T-cell (primary cell): ENCODE data around the gene CNOT6L. TPM values are rescaled to one million over a fixed set of nuclear protein-coding genes. Genes with fewer than 3 reads are reported as not detected.

Experiments
- ATAC-seq, 4 experiments: fragments of 200-7000 bp in 3 of 4; fragments of 150-1000 bp in 1 of 4; cut with Tn5 transposase; replicated peaks in 1 of 4; 1 replicate in 3 of 4; 2 replicates in 1 of 4; pipeline ENCODE4 v1.10.0; 2021; ENCODE audit warnings: moderate library complexity in 3 of 4, mild to moderate bottlenecking in 2 of 4, moderate number of reproducible peaks in 1 of 4
- CTCF ChIA-PET, 2 donors: fragments of 300-600 bp; sonication (Branson Sonifier 250); formaldehyde crosslinking; loops; one replicate each; lab custom pipeline; 2022; ENCODE audit warnings: antibody characterized with exemption in 2 of 2; lab: Charles Lee
- POLR2A ChIA-PET, 2 donors: fragments of 300-600 bp; sonication (Branson Sonifier 250); formaldehyde crosslinking; loops; one replicate each; lab custom pipeline; 2022; ENCODE audit warnings: antibody characterized with exemption in 2 of 2; lab: Charles Lee
- DNase-seq, 35 experiments: peaks; one replicate each; pipeline versions ENCODE4 v3.0.0 to v3.0.0-alpha.2; 2013 to 2023
- H3K27ac ChIP-seq: one replicate; pipeline ENCODE4 v1.5.1; 2013; ENCODE audit warnings: low read length
- H3K27me3 ChIP-seq, 2 experiments: replicated peaks in 1 of 2; 1 replicate in 1 of 2; 2 replicates in 1 of 2; pipeline versions ENCODE4 v1.6.1 to v1.7.0; 2013; ENCODE audit warnings: low read length in 1 of 2, mixed read lengths in 1 of 2; ENCODE audit not compliant: control insufficient read depth in 2 of 2, insufficient read depth in 2 of 2; ENCODE audit errors: extremely low read depth in 1 of 2
- H3K36me3 ChIP-seq, 2 donors: 1 replicate in 1 of 2; 2 replicates in 1 of 2; pipeline versions ENCODE4 v1.6.1 to v1.7.0; 2013; ENCODE audit warnings: low read length in 1 of 2; ENCODE audit not compliant: control insufficient read depth in 2 of 2, insufficient read depth in 1 of 2; ENCODE audit errors: extremely low read depth in 1 of 2
- H3K4me1 ChIP-seq, 2 experiments: 1 replicate in 1 of 2; 2 replicates in 1 of 2; pipeline versions ENCODE4 v1.6.1 to v1.7.0; 2013; ENCODE audit warnings: low read length in 2 of 2, mixed read lengths in 1 of 2; ENCODE audit not compliant: insufficient read depth in 2 of 2, control insufficient read depth in 1 of 2; ENCODE audit errors: extremely low read depth in 1 of 2
- H3K4me3 ChIP-seq, 2 donors: 1 replicate in 1 of 2; 2 replicates in 1 of 2; pipeline versions ENCODE4 v1.5.1 to v1.7.0; 2013; ENCODE audit warnings: mild to moderate bottlenecking in 2 of 2, low read length in 1 of 2, moderate library complexity in 1 of 2; ENCODE audit not compliant: control insufficient read depth in 1 of 2; ENCODE audit errors: extremely low read depth in 1 of 2
- H3K9me3 ChIP-seq: 2 replicates; pipeline ENCODE4 v1.7.0; 2013
- H3K27ac Mint-ChIP-seq, 2 donors: one replicate each; pipeline ENCODE4 v1.8.0; 2020 to 2021; ENCODE audit warnings: mild to moderate bottlenecking in 2 of 2, mixed read lengths in 2 of 2
- H3K27me3 Mint-ChIP-seq, 2 donors: one replicate each; pipeline ENCODE4 v1.8.0; 2021 to 2022; ENCODE audit warnings: mixed read lengths in 2 of 2
- H3K36me3 Mint-ChIP-seq: one replicate; pipeline ENCODE4 v1.8.0; 2021; ENCODE audit warnings: mixed read lengths
- H3K4me1 Mint-ChIP-seq, 3 donors: one replicate each; pipeline ENCODE4 v1.8.0; 2020 to 2022; ENCODE audit warnings: mixed read lengths in 3 of 3, mild to moderate bottlenecking in 1 of 3
- H3K4me3 Mint-ChIP-seq, 3 donors: one replicate each; pipeline ENCODE4 v1.8.0; 2020 to 2022; ENCODE audit warnings: mild to moderate bottlenecking in 3 of 3, mixed read lengths in 3 of 3, moderate library complexity in 3 of 3
- H3K9me3 Mint-ChIP-seq, 3 donors: one replicate each; pipeline ENCODE4 v1.8.0; 2020 to 2022; ENCODE audit warnings: mixed read lengths in 3 of 3
- WGBS: methylation state at CpG from one replicate; pipeline ENCODE4 v1.1.5; 2013; ENCODE audit warnings: missing lambda C conversion rate; ENCODE audit not compliant: insufficient coverage; 5-methylcytosine and 5-hydroxymethylcytosine counted together
- total RNA-seq, 35 experiments: library from RNA in 6 of 35; stranded (reverse) in 6 of 35; fragments of 120-200 nt in 1 of 35; gene quantifications; one replicate each; pipeline versions ENCODE4 v1.2.1 to v1.2.4 and lab custom pipeline; 2013 to 2026

CNOT6L gene
- total RNA-seq, 5 donors from 2014 or later (not counting 1 experiment from before 2014, with no cell fraction given): 159 to 207 (median 170) TPM

DNA sequence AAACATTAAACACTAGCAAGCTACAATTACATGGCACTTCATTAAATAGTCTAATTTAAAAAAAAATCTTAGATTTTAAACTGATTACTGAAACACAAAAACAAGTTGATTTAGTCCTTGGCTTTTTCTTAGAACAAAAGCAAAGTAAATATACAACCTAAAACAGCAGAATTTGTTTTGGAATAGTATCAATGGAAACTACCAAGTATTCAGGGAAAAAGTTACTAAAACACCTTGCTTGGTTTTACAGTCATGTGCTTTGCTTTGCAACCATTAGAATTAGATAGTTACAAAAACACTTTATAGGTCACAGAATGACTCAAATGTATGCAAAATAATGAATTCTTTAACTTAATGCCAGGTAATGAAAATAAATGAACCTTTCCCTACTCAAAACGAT is 105.3 kb downstream of the CNOT6L start:
- Histone ChIP-seq H3K36me3 (peaks cover 0 to 12% of the 10 kb centered on the region in 2 donors), H3K9me3 (no peaks in the 10 kb centered on the region), H3K4me1 (peaks cover 0 to 8% of the 10 kb centered on the region in 2 experiments), H3K27ac (no peak overlapping the region), H3K4me3 (no peak overlapping the region), H3K27me3 (no peaks in the 10 kb centered on the region)
- Mint-ChIP-seq H3K4me1 (peaks cover 20 to 31% (median 23%) of the 10 kb centered on the region in 3 donors), H3K4me3 (no peak overlapping the region), H3K27me3 (no peaks in the 10 kb centered on the region), H3K9me3 (no peaks in the 10 kb centered on the region), H3K36me3 (peaks cover 41% of the 10 kb centered on the region), H3K27ac (no peak overlapping the region)
- DNase-seq (no peak), ATAC-seq (no peak)
- ChIA-PET CTCF (no interaction called here), POLR2A (no interaction called here)
- WGBS: no CpG with 5 or more reads among the region's 1 CpG

DNA sequence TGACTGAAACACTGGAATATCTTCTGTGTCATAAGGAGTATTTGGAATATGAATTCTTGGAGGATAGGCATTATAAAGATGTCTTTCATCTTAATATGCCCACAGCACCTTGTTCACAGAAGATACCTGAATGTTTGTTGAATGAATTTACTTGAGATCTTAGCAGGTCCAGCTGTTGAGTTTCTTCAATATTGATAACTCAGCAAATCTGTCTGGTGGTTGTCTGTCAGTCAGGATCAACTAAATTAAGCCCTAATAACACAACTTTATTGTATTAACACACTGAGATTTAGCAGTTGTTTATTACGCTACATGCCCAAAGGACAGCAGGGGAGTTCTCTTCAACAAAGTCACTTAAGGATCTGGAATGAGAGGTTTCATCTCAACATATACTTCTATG is 106.5 kb downstream of the CNOT6L start:
- Mint-ChIP-seq H3K36me3 (peaks cover 40% of the 10 kb centered on the region), H3K4me1 (peaks cover 18 to 27% (median 22%) of the 10 kb centered on the region in 3 donors), H3K27me3 (no peaks in the 10 kb centered on the region), H3K9me3 (no peaks in the 10 kb centered on the region), H3K27ac (no peak overlapping the region), H3K4me3 (no peak overlapping the region)
- H3K4me3 ChIP-seq: no peak overlapping the region
- ATAC-seq (no peak), DNase-seq (no peak)
- H3K36me3 ChIP-seq: peaks cover 0 to 11% of the 10 kb centered on the region in 2 donors
- H3K27ac ChIP-seq: no peak overlapping the region
- POLR2A ChIA-PET: no interaction called here
- peaks cover 0 to 7% of the 10 kb centered on the region in 2 experiments for H3K4me1 ChIP-seq
- H3K27me3 ChIP-seq: no peaks in the 10 kb centered on the region
- CTCF ChIA-PET: no interaction called here
- WGBS: no CpG with 5 or more reads among the region's 1 CpG
- H3K9me3 ChIP-seq: no peaks in the 10 kb centered on the region

DNA sequence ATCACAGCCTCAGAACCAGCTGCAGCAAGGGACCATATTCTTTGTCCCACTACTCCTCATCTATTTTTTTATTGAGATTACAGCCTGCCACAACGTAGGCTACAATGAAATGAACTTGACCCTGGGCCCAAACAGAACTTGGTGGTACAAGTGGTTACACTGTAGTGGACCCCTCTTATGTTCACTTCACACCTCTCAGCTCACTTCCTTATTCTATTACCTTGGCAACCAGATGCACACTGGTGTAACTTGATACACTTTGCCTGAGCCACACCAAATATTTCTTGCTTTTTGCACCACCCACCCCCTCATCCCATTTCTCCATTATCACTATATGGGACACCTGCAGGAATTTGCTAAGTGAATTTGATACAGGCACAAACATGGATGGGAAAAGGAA is 107.7 kb downstream of the CNOT6L start:
- ATAC-seq: no peak
- Histone ChIP-seq H3K4me3 (no peak overlapping the region), H3K36me3 (peaks cover 0 to 4% of the 10 kb centered on the region in 2 donors), H3K9me3 (no peaks in the 10 kb centered on the region), H3K4me1 (peaks cover 0 to 4% of the 10 kb centered on the region in 2 experiments), H3K27ac (no peak overlapping the region), H3K27me3 (no peaks in the 10 kb centered on the region)
- no peak for DNase-seq
- H3K36me3 Mint-ChIP-seq: peaks cover 35% of the 10 kb centered on the region
- no peaks in the 10 kb centered on the region for H3K9me3 Mint-ChIP-seq
- H3K27me3 Mint-ChIP-seq: no peaks in the 10 kb centered on the region
- no peak overlapping the region for H3K27ac Mint-ChIP-seq
- CTCF ChIA-PET: no interaction called here
- peaks cover 8 to 17% (median 11%) of the 10 kb centered on the region in 3 donors for H3K4me1 Mint-ChIP-seq
- POLR2A ChIA-PET: no interaction called here
- no peak overlapping the region for H3K4me3 Mint-ChIP-seq
- no CpG with 5 or more reads among the region's 1 CpG for WGBS

DNA sequence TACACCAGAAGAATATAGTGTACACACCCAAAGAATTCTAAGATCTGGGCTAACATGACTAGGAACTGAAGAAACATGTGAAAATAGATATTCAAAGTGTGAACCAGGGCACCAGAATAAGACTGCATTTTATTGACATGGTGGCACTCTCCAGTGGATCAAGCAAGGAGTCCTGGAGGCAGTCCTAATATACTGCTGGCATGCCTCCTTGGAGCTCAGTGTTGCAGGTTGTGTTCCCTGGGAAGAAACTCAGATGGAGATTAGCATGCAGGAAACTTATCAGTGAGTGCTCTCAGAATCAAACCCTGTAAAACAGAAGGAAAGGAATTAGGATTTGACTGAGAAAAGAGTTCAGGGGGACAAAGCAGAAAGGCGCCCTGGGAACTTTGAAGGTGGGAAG is 108.5 kb downstream of the CNOT6L start:
- Histone ChIP-seq H3K4me3 (no peak overlapping the region), H3K4me1 (no peaks in the 10 kb centered on the region), H3K9me3 (no peaks in the 10 kb centered on the region), H3K27me3 (no peaks in the 10 kb centered on the region), H3K27ac (no peak overlapping the region), H3K36me3 (peaks cover 0 to 4% of the 10 kb centered on the region in 2 donors)
- ATAC-seq (no peak), DNase-seq (no peak)
- Mint-ChIP-seq H3K4me1 (peaks cover 1 to 9% (median 4%) of the 10 kb centered on the region in 3 donors), H3K27ac (no peak overlapping the region), H3K27me3 (no peaks in the 10 kb centered on the region), H3K4me3 (no peak overlapping the region), H3K9me3 (no peaks in the 10 kb centered on the region), H3K36me3 (peaks cover 29% of the 10 kb centered on the region)
- no CpG with 5 or more reads among the region's 1 CpG for WGBS
- ChIA-PET CTCF (no interaction called here), POLR2A (no interaction called here)

DNA sequence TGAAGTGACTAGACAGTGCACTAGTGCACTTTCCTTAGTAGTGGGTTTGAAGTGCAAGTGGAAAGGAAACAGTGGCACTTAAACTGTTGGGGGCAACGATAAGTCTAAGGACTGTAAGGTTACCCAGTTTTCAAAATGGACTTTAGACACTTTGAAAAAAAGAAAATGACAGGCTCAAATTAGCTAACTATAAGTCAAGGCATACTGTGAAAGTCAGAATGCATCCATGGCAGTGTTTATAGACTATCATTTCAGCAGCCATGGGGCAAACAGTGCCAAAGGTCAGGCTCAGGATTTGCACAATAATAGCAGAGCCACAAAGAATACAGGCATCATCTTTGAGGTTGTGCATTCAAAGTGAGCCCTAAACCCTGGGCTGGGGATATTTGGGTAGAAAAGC is 109.1 kb downstream of the CNOT6L start:
- Mint-ChIP-seq H3K4me1 (peaks cover 0 to 7% (median 1%) of the 10 kb centered on the region in 3 donors), H3K9me3 (no peaks in the 10 kb centered on the region), H3K4me3 (no peak overlapping the region), H3K27me3 (no peaks in the 10 kb centered on the region), H3K27ac (no peak overlapping the region), H3K36me3 (peaks cover 26% of the 10 kb centered on the region)
- ATAC-seq (no peak), DNase-seq (no peak)
- 100% methylated on average over 1 of the region's 1 CpG for WGBS
- no peaks in the 10 kb centered on the region for H3K4me1 ChIP-seq
- peaks cover 0 to 4% of the 10 kb centered on the region in 2 donors for H3K36me3 ChIP-seq
- no peaks in the 10 kb centered on the region for H3K27me3 ChIP-seq
- no peaks in the 10 kb centered on the region for H3K9me3 ChIP-seq
- POLR2A ChIA-PET: no interaction called here
- no peak overlapping the region for H3K27ac ChIP-seq
- CTCF ChIA-PET: no interaction called here
- H3K4me3 ChIP-seq: no peak overlapping the region

DNA sequence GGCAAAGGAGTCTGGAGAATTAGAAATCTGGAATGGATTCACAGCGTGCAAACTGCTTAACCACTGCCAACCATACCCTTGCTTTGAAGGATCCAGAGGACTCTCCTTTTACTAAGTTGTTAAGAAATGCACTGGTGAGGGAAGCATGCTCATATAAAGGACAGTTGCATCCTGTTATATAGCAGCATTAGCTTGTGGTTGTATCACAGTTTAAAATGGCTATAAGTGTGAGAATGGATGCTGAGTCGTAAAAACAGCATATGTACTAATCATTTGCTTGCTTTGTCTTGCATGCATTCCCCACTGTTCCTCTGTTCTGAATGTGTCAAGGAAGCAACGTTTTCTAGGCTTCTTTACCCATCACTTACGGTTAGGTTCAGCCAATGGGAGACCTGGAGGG is 112.5 kb downstream of the CNOT6L start:
- Histone ChIP-seq H3K4me3 (no peak overlapping the region), H3K9me3 (no peaks in the 10 kb centered on the region), H3K27me3 (no peaks in the 10 kb centered on the region), H3K4me1 (no peaks in the 10 kb centered on the region), H3K27ac (no peak overlapping the region), H3K36me3 (no peaks in the 10 kb centered on the region)
- Mint-ChIP-seq H3K4me1 (no peaks in the 10 kb centered on the region), H3K4me3 (no peak overlapping the region), H3K9me3 (no peaks in the 10 kb centered on the region), H3K27ac (no peak overlapping the region), H3K27me3 (no peaks in the 10 kb centered on the region), H3K36me3 (peaks cover 11% of the 10 kb centered on the region)
- DNase-seq (no peak), ATAC-seq (peak in 1 of 4 experiments; percentile 11)
- CTCF ChIA-PET: interaction anchor here in 1 of 2 donors (0.6 kb wide), 1 partner anchor 43 kb away, joined by 4 read pairs; no protein-coding TSS in a partner anchor
- no CpG with 5 or more reads among the region's 4 CpGs for WGBS
- POLR2A ChIA-PET: no interaction called here

DNA sequence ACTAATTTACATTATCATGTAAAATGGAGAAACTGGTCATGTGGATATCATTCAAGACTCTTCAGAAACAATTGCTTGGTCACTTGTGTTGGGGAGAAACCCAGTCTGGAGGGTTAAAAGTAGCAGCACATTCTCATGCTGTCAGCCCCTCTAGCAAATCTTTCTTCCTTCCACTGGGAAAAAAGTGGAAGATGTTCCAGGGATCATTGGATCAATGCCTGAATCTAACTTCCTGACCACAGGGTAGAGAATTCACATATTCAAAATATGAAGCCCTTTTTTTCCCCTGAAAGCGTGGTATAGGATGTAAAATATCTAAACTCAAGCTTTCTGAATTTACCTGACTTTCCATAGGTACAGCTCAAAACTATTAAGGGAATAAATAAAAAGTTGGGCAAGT is 115.5 kb downstream of the CNOT6L start:
- ChIA-PET CTCF (no interaction called here), POLR2A (no interaction called here)
- Mint-ChIP-seq H3K9me3 (no peaks in the 10 kb centered on the region), H3K36me3 (no peaks in the 10 kb centered on the region), H3K27me3 (no peaks in the 10 kb centered on the region), H3K4me1 (no peaks in the 10 kb centered on the region), H3K4me3 (no peak overlapping the region), H3K27ac (no peak overlapping the region)
- no peak overlapping the region for H3K4me3 ChIP-seq
- ATAC-seq: no peak
- no peaks in the 10 kb centered on the region for H3K27me3 ChIP-seq
- no peaks in the 10 kb centered on the region for H3K9me3 ChIP-seq
- H3K36me3 ChIP-seq: no peaks in the 10 kb centered on the region
- H3K27ac ChIP-seq: no peak overlapping the region
- DNase-seq: no peak
- H3K4me1 ChIP-seq: no peaks in the 10 kb centered on the region
- no CpG with 5 or more reads among the region's 1 CpG for WGBS
